Measurements from ENCODE around the gene EMILIN1. TPM values are rescaled to one million over a fixed set of nuclear protein-coding genes. Genes with fewer than 3 reads are reported as not detected.

Gene EMILIN1
- total and polyA plus RNA-seq, 3 donors from 2014 or later: 29.2 to 50.7 (median 35.9) TPM

DNA sequence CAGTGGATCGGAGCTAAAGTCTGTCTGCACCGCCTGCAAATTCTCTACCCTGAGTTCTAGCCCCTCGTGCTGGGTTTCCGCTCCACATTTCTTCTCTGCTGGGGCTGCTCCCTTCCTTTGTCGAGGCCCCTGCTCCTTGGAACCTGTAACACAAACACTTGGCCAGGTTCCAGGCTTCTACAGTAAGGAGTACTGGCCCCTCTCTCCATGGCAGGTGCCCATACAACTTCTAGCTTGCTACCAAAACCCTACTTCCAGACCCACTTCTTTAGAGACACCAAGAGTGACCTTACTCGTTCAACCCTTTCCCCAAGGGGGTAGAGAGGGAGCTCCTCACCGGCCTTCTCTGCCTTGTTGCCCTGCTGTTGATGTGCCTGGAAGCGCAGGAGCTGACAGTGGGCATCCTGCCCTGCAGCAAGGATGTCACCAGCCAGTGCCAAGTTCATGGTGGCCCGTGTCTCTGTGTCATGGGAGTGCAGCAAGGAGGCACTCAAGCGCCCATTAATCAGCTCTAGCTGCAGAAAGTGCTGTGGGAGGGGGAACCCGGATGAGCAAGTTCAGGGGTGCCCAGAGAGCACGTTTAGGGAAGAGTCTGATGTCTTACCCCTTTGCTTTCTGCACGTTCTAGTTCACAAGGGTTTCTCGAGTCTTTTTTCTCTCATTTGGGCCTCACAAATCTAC lies 54.9 kb downstream of the EMILIN1 start:
- H3K4me3 ChIP-seq: peak overlapping the region; percentile 95 to 100
- H3K9me3 ChIP-seq: no peaks in the 10 kb centered on the region
- peak overlapping the region; percentile 85 to 94 for H3K27ac ChIP-seq
- no peaks in the 10 kb centered on the region for H3K27me3 ChIP-seq
- no peak for DNase-seq
- 12 to 26% methylated on average over 12 to 14 of the region's 14 CpGs for WGBS, 2 donors
- H3K36me3 ChIP-seq (ENCODE audit: low read depth, missing control alignments): no peaks in the 10 kb centered on the region
- H3K4me1 ChIP-seq: peaks cover 11% of the 10 kb centered on the region
- intact Hi-C loops (cut with DNase I; ENCODE audit: low total_unique reads): no loop called here
- TF ChIP-seq, protein P1, sequence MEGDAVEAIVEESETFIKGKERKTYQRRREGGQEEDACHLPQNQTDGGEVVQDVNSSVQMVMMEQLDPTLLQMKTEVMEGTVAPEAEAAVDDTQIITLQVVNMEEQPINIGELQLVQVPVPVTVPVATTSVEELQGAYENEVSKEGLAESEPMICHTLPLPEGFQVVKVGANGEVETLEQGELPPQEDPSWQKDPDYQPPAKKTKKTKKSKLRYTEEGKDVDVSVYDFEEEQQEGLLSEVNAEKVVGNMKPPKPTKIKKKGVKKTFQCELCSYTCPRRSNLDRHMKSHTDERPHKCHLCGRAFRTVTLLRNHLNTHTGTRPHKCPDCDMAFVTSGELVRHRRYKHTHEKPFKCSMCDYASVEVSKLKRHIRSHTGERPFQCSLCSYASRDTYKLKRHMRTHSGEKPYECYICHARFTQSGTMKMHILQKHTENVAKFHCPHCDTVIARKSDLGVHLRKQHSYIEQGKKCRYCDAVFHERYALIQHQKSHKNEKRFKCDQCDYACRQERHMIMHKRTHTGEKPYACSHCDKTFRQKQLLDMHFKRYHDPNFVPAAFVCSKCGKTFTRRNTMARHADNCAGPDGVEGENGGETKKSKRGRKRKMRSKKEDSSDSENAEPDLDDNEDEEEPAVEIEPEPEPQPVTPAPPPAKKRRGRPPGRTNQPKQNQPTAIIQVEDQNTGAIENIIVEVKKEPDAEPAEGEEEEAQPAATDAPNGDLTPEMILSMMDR (IDR thresholded peaks at IDR 0.05): no peak
- TF ChIP-seq POLR2A (IDR thresholded peaks at IDR 0.05): no peak

DNA sequence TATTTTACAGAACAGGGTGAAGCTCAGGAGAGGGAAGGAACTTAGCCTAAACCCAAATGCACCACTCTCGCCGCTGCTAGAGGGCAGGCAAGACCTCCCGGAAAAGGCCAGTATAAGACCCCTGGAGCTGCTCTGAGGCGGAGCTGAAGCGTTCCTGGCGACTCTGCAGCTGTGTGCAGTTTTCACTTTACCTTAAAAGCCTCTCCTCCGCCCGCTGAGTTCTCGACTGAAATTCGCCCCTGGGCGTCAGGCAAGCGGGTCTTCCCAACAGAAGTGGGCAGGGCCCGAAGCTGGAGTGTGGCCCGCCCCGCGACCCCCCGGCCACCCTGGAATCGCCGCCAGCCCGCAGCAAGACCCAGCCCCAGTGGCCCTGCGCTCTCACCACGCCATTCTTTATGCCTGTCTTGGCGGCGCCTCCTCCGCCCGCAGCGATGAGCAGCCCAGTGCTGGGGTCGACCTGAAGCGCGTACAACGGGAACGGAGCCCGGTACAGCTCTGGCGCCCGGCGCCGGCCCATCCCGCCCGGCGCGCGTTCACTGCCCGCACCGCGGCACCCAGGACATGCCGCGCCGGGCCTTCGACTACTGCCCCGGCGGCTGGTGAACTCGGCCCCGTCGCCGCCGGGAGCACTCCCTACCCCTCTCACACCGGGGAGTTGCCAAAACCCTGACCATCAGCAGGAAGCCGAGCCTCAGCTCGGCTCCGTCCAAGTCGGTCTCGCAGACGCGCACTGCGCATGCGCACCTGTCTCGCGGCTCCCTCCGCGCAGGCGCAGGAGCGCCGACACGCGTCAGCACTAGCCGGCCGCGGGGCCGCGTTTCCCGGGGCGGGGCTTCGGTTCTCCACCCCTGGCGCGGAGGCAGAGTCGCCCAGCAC lies 55.7 kb downstream of the EMILIN1 start, which contains the start of gene PREB:
Gene PREB (minus strand): TSS at position 732 of the 876 bp plus-strand sequence. CDS start 215 bp downstream, at position 517.
- peak within 1 kb of the TSS; percentile 85 to 94 for H3K27ac ChIP-seq
- 0 to 2% methylated on average over 9 to 68 of the region's 86 CpGs for WGBS, 2 donors
- TF ChIP-seq POLR2A (IDR thresholded peaks at IDR 0.05): peak; percentile 74
- TF ChIP-seq, protein P1 (IDR thresholded peaks at IDR 0.05): peak in 1 of 3 experiments; percentile 7
- H3K36me3 ChIP-seq (ENCODE audit: low read depth, missing control alignments): no peaks in the 10 kb centered on the region
- H3K9me3 ChIP-seq: no peaks in the 10 kb centered on the region
- peaks cover 11% of the 10 kb centered on the region for H3K4me1 ChIP-seq
- no peaks in the 10 kb centered on the region for H3K27me3 ChIP-seq
- intact Hi-C loops (cut with DNase I; ENCODE audit: low total_unique reads): no loop called here
- peak within 1 kb of the TSS; percentile 95 to 100 for H3K4me3 ChIP-seq
- DNase-seq: peak; percentile 95

DNA sequence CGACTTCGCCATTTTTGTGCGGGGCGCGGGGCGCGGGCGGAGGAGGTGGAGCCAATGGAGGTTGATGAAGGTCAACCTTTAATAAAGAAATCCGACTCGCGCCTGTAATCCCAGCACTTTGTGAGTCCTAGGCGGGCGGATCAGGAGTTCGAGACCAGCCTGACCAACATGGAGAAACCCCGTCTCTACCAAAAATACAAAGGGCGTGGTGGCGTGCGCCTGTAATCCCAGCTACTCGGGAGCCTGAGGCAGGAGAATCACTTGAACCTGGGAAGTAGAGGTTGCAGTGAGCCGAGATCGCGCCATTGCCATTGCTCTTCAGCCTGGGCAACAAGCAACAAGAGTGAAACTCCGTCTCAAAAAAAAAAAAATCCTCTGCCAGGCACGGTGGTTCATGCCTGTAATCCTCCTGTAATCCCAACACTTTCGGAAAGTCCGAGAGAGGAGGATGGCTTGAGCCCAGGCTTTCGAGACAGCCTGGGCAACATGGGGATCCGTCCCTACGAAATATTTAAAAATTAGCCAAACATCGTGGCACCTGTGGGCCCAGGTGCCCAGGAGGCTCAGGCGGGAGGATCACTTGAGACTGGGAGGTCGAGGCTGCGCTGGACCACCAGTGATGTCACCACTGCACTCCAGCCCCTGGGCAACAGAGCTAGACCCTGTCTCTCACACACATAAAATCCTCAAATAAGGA lies 56.5 kb downstream of the EMILIN1 start:
- WGBS, 2 donors: 45 to 53% methylated on average over 23 to 33 of the region's 33 CpGs
- intact Hi-C loops (cut with DNase I; ENCODE audit: low total_unique reads): no loop called here
- Histone ChIP-seq H3K4me3 (peak overlapping the region; percentile 95 to 100), H3K36me3 (ENCODE audit: low read depth, missing control alignments) (no peaks in the 10 kb centered on the region), H3K27ac (peak overlapping the region in 1 of 2 donors; percentile 22), H3K27me3 (no peaks in the 10 kb centered on the region), H3K4me1 (peaks cover 11% of the 10 kb centered on the region), H3K9me3 (no peaks in the 10 kb centered on the region)
- DNase-seq: no peak
- TF ChIP-seq POLR2A (IDR thresholded peaks at IDR 0.05): no peak
- TF ChIP-seq, protein P1 (IDR thresholded peaks at IDR 0.05): no peak

DNA sequence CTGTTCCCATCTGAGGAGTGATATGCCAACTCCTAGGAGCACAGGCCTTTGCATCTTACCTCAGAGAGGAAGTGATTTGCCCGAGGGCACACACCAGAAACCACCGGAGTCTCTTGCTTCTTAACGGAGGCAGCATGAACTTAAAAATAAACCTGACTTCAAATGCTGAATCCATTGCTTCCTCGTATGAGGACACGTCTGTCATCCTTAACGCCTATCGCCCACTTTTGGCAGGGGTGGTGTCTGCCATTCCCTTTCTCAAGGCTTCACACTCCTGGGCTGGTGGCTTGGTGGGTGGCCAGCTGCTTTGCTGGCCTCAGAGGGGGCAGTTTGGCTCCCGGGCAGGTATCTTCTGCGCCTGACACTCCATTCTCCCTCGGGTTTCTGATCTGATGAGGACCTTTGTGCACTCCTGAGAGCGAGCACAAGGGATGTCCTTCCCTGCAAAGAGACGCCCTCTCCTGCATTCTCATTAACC lies 57.1 kb downstream of the EMILIN1 start:
- TF ChIP-seq POLR2A (IDR thresholded peaks at IDR 0.05): no peak
- TF ChIP-seq, protein P1 (IDR thresholded peaks at IDR 0.05): no peak
- intact Hi-C loops (cut with DNase I; ENCODE audit: low total_unique reads): no loop called here
- Histone ChIP-seq H3K27me3 (no peaks in the 10 kb centered on the region), H3K4me1 (peaks cover 11% of the 10 kb centered on the region), H3K27ac (peak overlapping the region in 1 of 2 donors; percentile 22), H3K9me3 (no peaks in the 10 kb centered on the region), H3K4me3 (no peak overlapping the region), H3K36me3 (ENCODE audit: low read depth, missing control alignments) (no peaks in the 10 kb centered on the region)
- DNase-seq: no peak
- 83 to 84% methylated on average over 7 to 12 of the region's 12 CpGs for WGBS, 2 donors

Other genes with a start within 250 kb of the EMILIN1 start
- gene DPYSL5, start 230.5 kb upstream of the EMILIN1 start, total RNA-seq: 1 to 10 TPM; 2.8 to 5.5 TPM
- gene DPYSL5, start 230.5 kb upstream of the EMILIN1 start, polyA plus RNA-seq (ENCODE audit: insufficient read depth, low read depth, low replicate concordance): 22.3 TPM
- gene MAPRE3, start 108.0 kb upstream of the EMILIN1 start, total RNA-seq: 10 to 100 TPM; 31.4 to 49.8 TPM
- gene MAPRE3, start 108.0 kb upstream of the EMILIN1 start, polyA plus RNA-seq (ENCODE audit: insufficient read depth, low read depth, low replicate concordance): 112 TPM
- gene TMEM214, start 45.6 kb upstream of the EMILIN1 start, total RNA-seq: 10 to 100 TPM; 64.8 to 73.9 TPM
- 81.9 TPM for gene TMEM214, start 45.6 kb upstream of the EMILIN1 start, polyA plus RNA-seq (ENCODE audit: insufficient read depth, low read depth, low replicate concordance)
- 100 to 1,000 TPM; 227 to 294 TPM for gene AGBL5, start 26.9 kb upstream of the EMILIN1 start, total RNA-seq
- 784 TPM for gene AGBL5, start 26.9 kb upstream of the EMILIN1 start, polyA plus RNA-seq (ENCODE audit: insufficient read depth, low read depth, low replicate concordance)
- 100 to 1,000 TPM; 220 to 262 TPM for gene OST4, start 7.0 kb upstream of the EMILIN1 start, total RNA-seq
- 297 TPM for gene OST4, start 7.0 kb upstream of the EMILIN1 start, polyA plus RNA-seq (ENCODE audit: insufficient read depth, low read depth, low replicate concordance)
- 10 to 100 TPM in 1 of 2 donors, 1 to 10 TPM in 1; 5.3 to 13.4 TPM for gene KHK, start 8.2 kb downstream of the EMILIN1 start, total RNA-seq
- gene KHK, start 8.2 kb downstream of the EMILIN1 start, polyA plus RNA-seq (ENCODE audit: insufficient read depth, low read depth, low replicate concordance): 11.5 TPM
- gene CGREF1, start 40.5 kb downstream of the EMILIN1 start, total RNA-seq: 10 to 100 TPM in 1 of 2 donors, 1 to 10 TPM in 1; 6.6 to 11.1 TPM
- 7.4 TPM for gene CGREF1, start 40.5 kb downstream of the EMILIN1 start, polyA plus RNA-seq (ENCODE audit: insufficient read depth, low read depth, low replicate concordance)
- gene ABHD1, start 45.2 kb downstream of the EMILIN1 start, total RNA-seq: 10 to 100 TPM; 37.3 to 76.4 TPM
- 141 TPM for gene ABHD1, start 45.2 kb downstream of the EMILIN1 start, polyA plus RNA-seq (ENCODE audit: insufficient read depth, low read depth, low replicate concordance)
- gene PREB, start 56.0 kb downstream of the EMILIN1 start, total RNA-seq: 10 to 100 TPM; 82.0 to 84.0 TPM
- gene PREB, start 56.0 kb downstream of the EMILIN1 start, polyA plus RNA-seq (ENCODE audit: insufficient read depth, low read depth, low replicate concordance): 62.4 TPM
- gene PRR30, start 60.8 kb downstream of the EMILIN1 start, total RNA-seq: 10 to 100 TPM; 12.8 to 55.4 TPM
- 153 TPM for gene PRR30, start 60.8 kb downstream of the EMILIN1 start, polyA plus RNA-seq (ENCODE audit: insufficient read depth, low read depth, low replicate concordance)
- gene TCF23, start 70.4 kb downstream of the EMILIN1 start, total RNA-seq: 1 to 10 TPM; 5.5 to 6.7 TPM
- gene TCF23, start 70.4 kb downstream of the EMILIN1 start, polyA plus RNA-seq (ENCODE audit: insufficient read depth, low read depth, low replicate concordance): 6.6 TPM
- 100 to 1,000 TPM; 263 to 295 TPM for gene ATRAID, start 133.4 kb downstream of the EMILIN1 start, total RNA-seq
- 323 TPM for gene ATRAID, start 133.4 kb downstream of the EMILIN1 start, polyA plus RNA-seq (ENCODE audit: insufficient read depth, low read depth, low replicate concordance)
- gene SLC5A6, start 133.7 kb downstream of the EMILIN1 start, total RNA-seq: 10 to 100 TPM; 83.4 to 84.0 TPM
- gene SLC5A6, start 133.7 kb downstream of the EMILIN1 start, polyA plus RNA-seq (ENCODE audit: insufficient read depth, low read depth, low replicate concordance): 83.9 TPM
- 10 to 100 TPM; 62.5 to 66.9 TPM for gene CAD, start 138.8 kb downstream of the EMILIN1 start, total RNA-seq
- gene CAD, start 138.8 kb downstream of the EMILIN1 start, polyA plus RNA-seq (ENCODE audit: insufficient read depth, low read depth, low replicate concordance): 40.0 TPM
- gene SLC30A3, start 184.4 kb downstream of the EMILIN1 start, total RNA-seq: 100 to 1,000 TPM; 130 to 160 TPM
- gene SLC30A3, start 184.4 kb downstream of the EMILIN1 start, polyA plus RNA-seq (ENCODE audit: insufficient read depth, low read depth, low replicate concordance): 111 TPM
- gene DNAJC5G, start 196.8 kb downstream of the EMILIN1 start, total RNA-seq: 10 to 100 TPM; 37.4 to 57.9 TPM
- 65.0 TPM for gene DNAJC5G, start 196.8 kb downstream of the EMILIN1 start, polyA plus RNA-seq (ENCODE audit: insufficient read depth, low read depth, low replicate concordance)
- gene TRIM54, start 203.8 kb downstream of the EMILIN1 start, total RNA-seq: 10 to 100 TPM; 38.5 to 46.8 TPM
- 28.3 TPM for gene TRIM54, start 203.8 kb downstream of the EMILIN1 start, polyA plus RNA-seq (ENCODE audit: insufficient read depth, low read depth, low replicate concordance)
- gene UCN, start 229.8 kb downstream of the EMILIN1 start, total RNA-seq: 10 to 100 TPM; 16.2 to 18.8 TPM
- gene UCN, start 229.8 kb downstream of the EMILIN1 start, polyA plus RNA-seq (ENCODE audit: insufficient read depth, low read depth, low replicate concordance): 0.75 TPM
- 10 to 100 TPM; 71.2 to 72.3 TPM for gene MPV17, start 244.5 kb downstream of the EMILIN1 start, total RNA-seq
- gene MPV17, start 244.5 kb downstream of the EMILIN1 start, polyA plus RNA-seq (ENCODE audit: insufficient read depth, low read depth, low replicate concordance): 59.5 TPM